ENCODE results near the gene EMX2.

GRCh38 chr10:117552156-117552631 is 9.6 kb downstream of the EMX2 start:
- TF ChIP-seq, protein P1, sequence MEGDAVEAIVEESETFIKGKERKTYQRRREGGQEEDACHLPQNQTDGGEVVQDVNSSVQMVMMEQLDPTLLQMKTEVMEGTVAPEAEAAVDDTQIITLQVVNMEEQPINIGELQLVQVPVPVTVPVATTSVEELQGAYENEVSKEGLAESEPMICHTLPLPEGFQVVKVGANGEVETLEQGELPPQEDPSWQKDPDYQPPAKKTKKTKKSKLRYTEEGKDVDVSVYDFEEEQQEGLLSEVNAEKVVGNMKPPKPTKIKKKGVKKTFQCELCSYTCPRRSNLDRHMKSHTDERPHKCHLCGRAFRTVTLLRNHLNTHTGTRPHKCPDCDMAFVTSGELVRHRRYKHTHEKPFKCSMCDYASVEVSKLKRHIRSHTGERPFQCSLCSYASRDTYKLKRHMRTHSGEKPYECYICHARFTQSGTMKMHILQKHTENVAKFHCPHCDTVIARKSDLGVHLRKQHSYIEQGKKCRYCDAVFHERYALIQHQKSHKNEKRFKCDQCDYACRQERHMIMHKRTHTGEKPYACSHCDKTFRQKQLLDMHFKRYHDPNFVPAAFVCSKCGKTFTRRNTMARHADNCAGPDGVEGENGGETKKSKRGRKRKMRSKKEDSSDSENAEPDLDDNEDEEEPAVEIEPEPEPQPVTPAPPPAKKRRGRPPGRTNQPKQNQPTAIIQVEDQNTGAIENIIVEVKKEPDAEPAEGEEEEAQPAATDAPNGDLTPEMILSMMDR (IDR thresholded peaks at IDR 0.05): no peak
- TF ChIP-seq POLR2A (IDR thresholded peaks at IDR 0.05): no peak

Data from Peyer's patch (tissue), 4 donors.